NOMO-1 treated with dmso at 0.1 percent for 144 hours (cell line): ENCODE results near the gene PIEZO2.
"Not testable (repeated sequence)": the region's sequence is repeated elsewhere in the genome, so short reads cannot be mapped to it uniquely, and the experiment has no call there.

Experiments
- DNase-seq: peaks from one replicate; lab custom pipeline; 2025; ENCODE audit not compliant: unreplicated experiment; lab: John Stamatoyannopoulos, UW

PIEZO2 gene

DNA sequence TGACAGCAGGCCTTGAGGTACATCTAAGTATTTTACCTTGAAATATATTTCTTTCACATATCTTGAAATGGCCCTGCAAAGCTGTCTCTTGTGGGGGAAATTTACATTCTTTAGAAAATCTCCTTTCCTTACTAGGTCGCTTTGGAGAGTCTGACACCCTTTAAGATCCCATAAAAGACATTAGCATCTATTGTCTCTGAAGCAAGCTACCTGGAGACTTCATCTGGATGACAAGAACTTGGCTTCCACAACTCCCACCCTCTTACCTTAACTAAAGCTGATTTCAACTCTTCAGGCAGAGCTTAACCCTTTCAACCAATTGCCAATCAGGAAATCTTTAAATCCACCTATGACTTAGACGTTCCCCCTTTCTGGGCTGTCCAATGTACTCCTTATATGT, 219.3 kb downstream of the PIEZO2 start:
- DNase-seq = no peak

DNA sequence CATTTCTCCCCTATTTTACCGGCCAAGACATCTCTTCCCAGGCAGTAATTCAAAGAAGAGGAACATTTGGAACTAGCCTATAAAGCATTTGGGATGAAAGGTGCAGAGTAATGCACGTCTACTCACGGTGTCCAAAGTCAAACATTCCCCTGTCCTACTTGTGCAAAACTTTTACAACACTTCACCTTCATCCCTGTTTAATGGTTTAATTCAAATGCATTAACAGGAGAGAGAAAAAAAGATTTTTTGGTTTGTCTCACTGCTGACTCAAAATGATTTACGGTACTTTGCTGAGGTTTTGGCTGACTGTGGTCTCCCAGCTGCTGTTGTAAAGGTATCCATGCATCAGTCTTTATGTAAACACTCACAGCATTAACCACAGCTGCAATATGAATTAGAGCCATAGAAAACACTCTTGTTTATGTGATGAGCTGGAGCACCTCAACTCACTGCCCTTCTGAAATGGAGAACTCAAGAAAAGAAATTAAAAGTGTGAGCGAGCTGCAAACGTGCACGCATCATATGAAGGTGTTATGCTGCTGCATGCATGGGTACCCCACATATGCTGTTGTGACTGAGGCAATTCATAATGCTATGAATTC, 220.5 kb downstream of the PIEZO2 start:
- DNase-seq = no peak

DNA sequence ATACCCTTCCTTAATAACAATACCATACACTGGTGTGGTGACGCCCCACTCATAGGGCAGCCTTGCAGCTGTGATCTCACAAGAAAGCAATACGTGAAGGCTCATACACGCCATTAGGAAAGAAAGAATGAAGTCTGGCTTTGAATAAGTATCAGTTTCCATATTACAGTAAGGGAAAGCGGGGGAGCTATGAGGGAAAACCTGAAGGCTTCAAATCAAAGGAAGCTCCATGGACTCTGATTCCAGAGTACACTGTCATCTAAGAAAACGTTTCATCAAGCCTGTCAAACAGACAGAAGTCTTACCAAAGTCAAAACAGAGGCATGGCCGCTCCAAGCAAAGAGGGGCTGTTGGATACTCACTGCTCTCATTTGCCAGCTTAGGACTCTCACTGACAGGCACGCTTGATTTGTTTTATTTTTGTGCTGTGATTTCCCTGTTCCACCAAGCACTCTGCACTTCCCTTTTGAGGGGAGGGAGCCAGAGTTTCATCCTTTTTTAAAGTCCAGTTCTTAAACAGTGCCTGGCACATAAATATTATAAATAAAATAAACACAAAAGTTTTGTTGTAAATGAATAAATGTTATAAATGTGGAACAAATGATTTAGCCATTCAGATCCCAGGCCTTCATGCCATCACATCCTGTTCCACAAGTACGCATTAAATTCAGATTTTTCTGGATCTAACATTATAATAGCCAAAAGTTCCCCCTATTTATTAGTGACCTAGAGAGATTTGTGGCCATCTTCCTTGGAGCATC, 221.2 kb downstream of the PIEZO2 start:
- no peak for DNase-seq

DNA sequence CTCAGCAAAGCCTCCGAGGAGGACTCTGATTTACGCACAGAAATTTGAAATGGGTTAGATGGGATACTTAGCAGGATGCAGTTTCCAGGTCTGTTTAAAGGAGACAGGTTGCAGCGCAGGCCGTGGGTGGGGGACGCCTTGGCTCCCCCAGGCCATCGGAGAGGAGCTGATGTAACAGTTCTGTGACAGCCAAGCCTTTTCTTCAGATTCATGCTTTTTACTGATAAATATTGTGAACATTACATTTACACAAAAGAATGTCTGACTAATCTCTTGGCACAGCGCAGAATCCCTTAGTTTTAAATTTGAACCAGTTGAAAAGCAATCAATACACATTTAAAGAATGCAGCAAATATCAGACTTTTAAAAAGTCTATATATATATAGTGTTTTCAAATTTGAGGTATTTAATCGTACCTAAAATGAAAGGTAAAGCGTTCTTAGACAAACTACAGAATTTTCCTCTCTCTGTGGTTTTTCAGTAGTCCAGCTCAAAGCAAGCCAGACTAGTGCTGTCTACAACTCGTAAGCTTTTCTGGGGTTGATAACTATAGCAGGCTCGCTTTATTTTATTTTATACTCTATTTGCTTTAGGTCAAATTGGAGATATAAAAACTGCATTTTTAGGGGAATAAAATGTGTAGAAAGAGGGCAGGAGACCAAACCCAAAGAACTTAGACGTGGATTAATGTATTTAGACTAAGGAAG, 221.9 kb downstream of the PIEZO2 start:
- no peak for DNase-seq

- no peak for DNase-seq
Measured at GRCh38 chr18:10926621-10927161, 222.7 kb downstream of the PIEZO2 start.

DNA sequence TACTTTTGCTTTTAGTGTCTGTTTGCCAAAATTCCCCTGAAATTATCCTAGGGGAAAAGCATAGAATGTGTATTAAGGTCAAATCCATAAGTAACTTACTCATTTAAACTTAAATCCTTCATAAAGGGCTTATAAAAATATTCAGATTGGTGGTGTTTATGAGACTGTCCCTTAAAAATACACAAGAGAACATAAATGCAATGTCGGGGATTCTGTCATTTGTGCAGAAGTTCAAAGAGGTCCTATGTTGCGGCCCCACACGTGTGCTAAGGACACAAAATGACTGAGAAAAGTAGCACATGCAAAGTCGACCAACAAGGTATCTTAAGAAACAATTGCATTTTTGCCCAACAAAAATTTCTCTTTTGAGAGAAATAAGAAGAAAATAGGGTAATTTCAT, 225.1 kb downstream of the PIEZO2 start:
- DNase-seq = no peak

- no peak for DNase-seq
Measured at GRCh38 chr18:10923551-10924070, 225.8 kb downstream of the PIEZO2 start.

DNA sequence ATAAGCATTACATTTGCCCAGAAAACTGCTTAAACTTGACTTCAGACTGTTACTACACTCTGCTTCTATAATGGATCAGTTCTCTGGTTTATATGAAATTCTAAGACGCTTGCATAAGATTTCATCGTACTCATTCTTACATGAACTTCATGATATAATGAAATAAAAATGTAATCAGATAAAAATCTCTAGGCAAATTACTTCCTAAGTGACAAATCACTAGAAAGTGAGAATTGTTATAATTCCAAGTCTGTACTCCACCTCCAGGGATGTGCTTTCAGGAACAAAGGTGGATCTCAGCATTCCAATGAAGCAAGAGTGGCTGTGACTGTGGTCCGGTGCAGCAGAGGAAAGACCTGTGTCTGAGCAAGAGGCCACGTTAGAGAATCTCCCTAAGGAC, 226.2 kb downstream of the PIEZO2 start:
- no peak for DNase-seq

- not testable (repeated sequence) for DNase-seq
Measured at GRCh38 chr18:10922712-10923111, 226.7 kb downstream of the PIEZO2 start.

- not testable (repeated sequence) for DNase-seq
Measured at GRCh38 chr18:10920309-10920708, 229.1 kb downstream of the PIEZO2 start.

GRCh38 chr18:10919851-10920250, 229.5 kb downstream of the PIEZO2 start:
- DNase-seq = no peak

DNA sequence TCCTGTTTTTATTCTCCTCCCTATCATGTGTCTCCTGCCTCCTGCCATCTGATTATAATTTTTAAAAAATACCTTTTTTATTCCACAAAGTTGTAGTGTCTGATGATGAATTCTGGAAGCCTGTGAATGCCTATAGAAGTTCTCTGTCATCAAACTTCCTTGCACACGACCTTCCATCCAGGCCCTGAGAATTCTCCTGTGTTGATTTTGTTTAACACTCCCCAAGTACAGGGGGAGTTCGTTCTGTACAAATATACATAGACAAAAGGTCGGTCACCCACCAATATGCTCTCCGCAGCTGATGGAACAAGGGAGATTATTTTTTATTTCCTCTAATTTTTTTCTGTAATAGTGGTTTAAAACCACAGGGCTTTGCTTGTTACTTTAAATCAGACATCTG, 232.5 kb downstream of the PIEZO2 start:
- DNase-seq = no peak

DNA sequence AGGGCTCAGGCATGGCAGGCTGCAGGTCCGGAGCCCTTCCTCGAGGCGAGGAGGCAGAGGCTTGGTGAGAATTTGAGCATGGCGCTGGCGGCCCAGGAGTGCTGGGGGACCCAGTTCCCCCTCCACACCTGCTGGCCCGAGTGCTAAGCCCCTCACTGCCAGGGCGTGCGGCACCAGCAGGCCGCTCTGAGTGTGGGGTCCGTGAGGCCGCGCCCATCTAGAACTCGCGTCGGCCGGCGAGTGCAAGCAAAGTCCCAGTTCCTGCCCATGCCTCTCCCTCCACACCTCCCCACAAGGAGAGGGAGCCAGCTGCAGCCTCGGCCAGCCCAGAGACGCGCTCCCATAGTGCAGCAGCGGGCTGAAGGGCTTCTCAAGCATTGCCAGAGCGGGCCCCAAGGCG, 233.0 kb downstream of the PIEZO2 start:
- DNase-seq = no peak

DNA sequence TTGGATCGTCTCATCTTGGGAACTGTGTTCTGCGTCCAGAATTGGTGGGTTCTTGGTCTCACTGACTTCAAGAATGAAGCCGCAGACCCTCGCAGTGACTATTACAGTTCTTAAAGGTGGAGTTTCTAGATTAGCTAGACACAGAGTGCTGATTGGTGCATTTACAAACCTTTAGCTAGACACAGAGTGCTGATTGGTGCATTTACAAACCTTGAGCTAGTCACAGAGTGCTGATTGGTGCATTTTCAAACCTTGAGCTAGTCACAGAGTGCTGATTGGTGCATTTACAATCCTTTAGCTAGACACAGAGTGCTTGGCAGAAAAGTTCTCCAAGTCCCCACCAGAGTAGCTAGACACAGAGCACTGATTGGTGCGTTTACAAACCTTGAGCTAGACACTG, 233.6 kb downstream of the PIEZO2 start:
- DNase-seq = not testable (repeated sequence)

- DNase-seq = not testable (repeated sequence)
Measured at GRCh38 chr18:10914610-10915009, 234.8 kb downstream of the PIEZO2 start.

- no peak for DNase-seq
Measured at GRCh38 chr18:10913919-10914318, 235.4 kb downstream of the PIEZO2 start.

DNA sequence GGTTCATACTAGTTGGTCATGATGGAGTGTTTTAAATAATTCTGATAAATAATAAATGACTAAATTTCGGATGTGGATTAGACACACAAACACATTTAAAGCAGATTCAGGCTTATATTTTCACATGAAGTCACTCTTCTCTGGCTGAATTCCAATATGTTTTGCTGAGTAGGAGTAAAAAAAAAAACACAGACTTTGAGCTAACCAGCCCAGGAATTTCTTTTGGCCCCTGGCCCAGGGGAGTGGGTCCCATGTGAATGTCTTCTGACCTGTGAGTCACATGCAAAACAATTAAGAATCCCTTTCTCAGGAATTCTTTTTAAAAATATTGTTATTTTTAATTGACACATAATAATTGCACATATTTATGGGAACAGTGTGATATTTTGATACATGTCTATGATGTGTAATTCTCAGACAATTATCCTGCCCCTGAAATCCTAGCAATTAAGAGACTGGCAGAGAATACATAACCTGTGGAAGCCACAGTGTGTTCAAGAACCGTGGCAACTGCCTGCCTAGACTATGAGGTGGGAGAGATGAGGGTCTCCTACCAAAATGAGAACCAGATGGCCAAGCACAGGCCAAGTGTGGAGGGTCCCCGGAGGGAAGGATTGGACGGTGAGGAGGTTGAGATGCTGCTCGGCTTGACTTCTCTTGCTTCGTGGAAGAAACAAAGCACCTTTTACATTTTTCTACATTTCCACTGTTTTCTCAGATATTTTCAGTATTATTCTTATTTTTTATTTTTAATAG, 236.4 kb downstream of the PIEZO2 start:
- no peak for DNase-seq

DNA sequence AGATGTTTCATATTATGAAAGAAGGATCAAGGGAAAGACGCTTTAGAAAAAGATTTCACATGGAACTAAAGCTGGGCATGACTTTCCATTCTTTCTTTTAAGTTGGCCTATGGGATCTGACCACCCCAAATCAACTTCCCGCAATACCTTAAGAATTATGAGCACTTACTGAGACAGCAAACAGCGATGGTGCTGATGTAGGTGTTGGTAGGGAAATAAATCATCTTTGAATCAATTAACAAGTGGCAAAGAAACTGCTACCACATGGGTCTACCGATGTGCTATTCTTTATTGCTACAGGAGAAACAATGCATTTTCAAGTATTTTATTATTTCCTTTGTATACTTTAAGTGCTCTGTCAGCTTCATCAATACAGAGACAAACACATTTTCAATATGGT, 239.6 kb downstream of the PIEZO2 start:
- no peak for DNase-seq

GRCh38 chr18:10908760-10909159, 240.6 kb downstream of the PIEZO2 start:
- no peak for DNase-seq

DNA sequence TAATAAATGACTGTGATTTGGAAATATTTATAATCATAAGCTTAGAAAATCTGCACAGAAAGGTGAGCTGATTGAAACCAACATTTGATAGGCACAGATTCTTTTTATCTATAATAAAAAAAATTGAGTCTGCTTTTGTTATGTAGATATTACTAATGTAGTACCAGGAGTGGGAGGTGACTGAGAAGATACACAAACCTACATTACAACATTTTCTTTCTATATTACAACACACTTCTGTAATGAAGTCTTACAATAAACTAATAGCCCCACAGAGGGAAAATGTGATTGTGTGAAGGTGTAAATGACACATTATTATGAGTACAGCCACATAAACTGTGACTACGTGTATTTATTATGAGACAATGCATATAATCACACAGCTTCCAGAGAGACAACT, 241.6 kb downstream of the PIEZO2 start:
- no peak for DNase-seq

DNA sequence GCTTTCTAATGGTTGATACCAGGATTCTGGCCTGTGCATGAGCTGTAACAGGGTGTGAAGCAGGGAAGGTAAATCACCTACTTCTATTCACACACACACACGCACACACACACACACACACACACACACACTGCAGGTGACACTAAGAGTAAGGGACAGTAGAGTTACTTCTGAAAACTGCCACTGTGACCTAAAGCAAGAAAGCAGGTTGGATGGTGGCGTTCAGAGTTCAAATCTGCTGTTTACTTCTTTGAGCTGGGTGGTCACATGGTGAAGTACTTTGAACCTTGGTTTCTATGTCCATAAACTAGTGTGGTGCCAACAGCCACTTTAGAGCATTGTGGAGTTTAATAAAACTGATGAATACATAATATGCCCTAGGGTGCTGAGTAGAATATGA, 248.0 kb downstream of the PIEZO2 start:
- no peak for DNase-seq
